ENCODE data around the gene SENP7.

DNA sequence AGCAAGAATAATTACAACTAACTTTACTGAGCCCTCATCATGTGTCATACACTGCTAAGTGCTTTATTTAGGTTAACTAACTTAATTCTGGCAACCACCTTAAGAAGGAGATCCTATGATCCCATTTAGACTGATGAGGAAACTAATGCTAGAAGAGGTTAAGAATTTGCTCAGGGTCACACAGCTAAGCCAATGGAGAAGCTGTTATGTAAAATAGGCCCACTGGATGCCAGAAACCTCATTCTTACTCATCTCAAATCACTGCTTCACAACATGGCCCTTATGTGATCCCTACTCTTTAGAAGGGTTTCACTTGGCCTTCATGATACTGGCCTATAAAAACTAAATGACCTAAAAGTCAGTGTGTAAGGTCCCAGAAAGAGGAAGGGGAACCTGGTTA is 233.8 kb downstream of the SENP7 start:
- no peak for TF ChIP-seq CTCF (IDR thresholded peaks at IDR 0.05)
- no peak for TF ChIP-seq POLR2A (IDR thresholded peaks at IDR 0.05)
